ENCODE measurements around the gene RXFP2. TPM values are rescaled to one million over a fixed set of nuclear protein-coding genes. Genes with fewer than 3 reads are reported as not detected.

Gene RXFP2
- total RNA-seq, 4 donors from 2014 or later: not detected

GRCh38 chr13:31773538-31773937 is 34.2 kb downstream of the RXFP2 start:
- TF ChIP-seq POLR2A (IDR thresholded peaks at IDR 0.05): no peak
- TF ChIP-seq CTCF (IDR thresholded peaks at IDR 0.05): no peak
- H3K4me1 ChIP-seq: no peaks in the 10 kb centered on the region
- H3K9me3 ChIP-seq: no peaks in the 10 kb centered on the region
- H3K27ac ChIP-seq: no peak overlapping the region
- H3K4me3 ChIP-seq: peak overlapping the region in 1 of 4 donors; percentile 40
- no peaks in the 10 kb centered on the region for H3K27me3 ChIP-seq
- H3K36me3 ChIP-seq: no peaks in the 10 kb centered on the region
- intact Hi-C loops (cut with DNase I): no loop called here
- 34 to 36% methylated on average over 4 of the region's 4 CpGs for WGBS, 2 donors
- DNase-seq: no peak

GRCh38 chr13:31774186-31774750 is 34.9 kb downstream of the RXFP2 start:
- 89 to 93% methylated on average over 4 to 5 of the region's 5 CpGs for WGBS, 2 donors
- intact Hi-C loops (cut with DNase I): no loop called here
- no peak for TF ChIP-seq CTCF (IDR thresholded peaks at IDR 0.05)
- no peak for TF ChIP-seq POLR2A (IDR thresholded peaks at IDR 0.05)
- no peak overlapping the region for H3K27ac ChIP-seq
- H3K36me3 ChIP-seq: no peaks in the 10 kb centered on the region
- H3K9me3 ChIP-seq: no peaks in the 10 kb centered on the region
- H3K27me3 ChIP-seq: no peaks in the 10 kb centered on the region
- no peaks in the 10 kb centered on the region for H3K4me1 ChIP-seq
- DNase-seq: no peak
- H3K4me3 ChIP-seq: no peak overlapping the region

GRCh38 chr13:31775148-31775547 is 35.8 kb downstream of the RXFP2 start:
- TF ChIP-seq CTCF (IDR thresholded peaks at IDR 0.05): no peak
- TF ChIP-seq POLR2A (IDR thresholded peaks at IDR 0.05): no peak
- Histone ChIP-seq H3K27me3 (no peaks in the 10 kb centered on the region), H3K4me3 (no peak overlapping the region), H3K27ac (no peak overlapping the region), H3K9me3 (no peaks in the 10 kb centered on the region), H3K4me1 (no peaks in the 10 kb centered on the region), H3K36me3 (no peaks in the 10 kb centered on the region)
- WGBS, 2 donors: 97% methylated on average over 2 of the region's 2 CpGs
- DNase-seq: no peak
- intact Hi-C loops (cut with DNase I): no loop called here

- no peak overlapping the region for H3K27ac ChIP-seq
- H3K9me3 ChIP-seq: no peaks in the 10 kb centered on the region
- H3K4me1 ChIP-seq: no peaks in the 10 kb centered on the region
- intact Hi-C loops (cut with DNase I): no loop called here
- no peaks in the 10 kb centered on the region for H3K27me3 ChIP-seq
- WGBS, 2 donors: 81 to 84% methylated on average over 3 of the region's 3 CpGs
- no peaks in the 10 kb centered on the region for H3K36me3 ChIP-seq
- TF ChIP-seq POLR2A (IDR thresholded peaks at IDR 0.05): no peak
- no peak for TF ChIP-seq CTCF (IDR thresholded peaks at IDR 0.05)
- no peak for DNase-seq
- no peak overlapping the region for H3K4me3 ChIP-seq
Observed at GRCh38 chr13:31775686-31776085, 36.4 kb downstream of the RXFP2 start.

- intact Hi-C loops (cut with DNase I): no loop called here
Observed at GRCh38 chr13:31781064-31781463, 41.7 kb downstream of the RXFP2 start.

More at GRCh38 chr13:31781064-31781463, 41.7 kb downstream of the RXFP2 start:
- WGBS, 2 donors: 51 to 57% methylated on average over 4 of the region's 4 CpGs
- H3K9me3 ChIP-seq: no peaks in the 10 kb centered on the region
- H3K4me1 ChIP-seq: no peaks in the 10 kb centered on the region
- TF ChIP-seq CTCF (IDR thresholded peaks at IDR 0.05): no peak
- TF ChIP-seq POLR2A (IDR thresholded peaks at IDR 0.05): no peak
- H3K27ac ChIP-seq: no peak overlapping the region
- H3K4me3 ChIP-seq: no peak overlapping the region
- H3K36me3 ChIP-seq: no peaks in the 10 kb centered on the region
- H3K27me3 ChIP-seq: no peaks in the 10 kb centered on the region
- DNase-seq: no peak
